Measurements from ENCODE around the gene PERM1.

DNA sequence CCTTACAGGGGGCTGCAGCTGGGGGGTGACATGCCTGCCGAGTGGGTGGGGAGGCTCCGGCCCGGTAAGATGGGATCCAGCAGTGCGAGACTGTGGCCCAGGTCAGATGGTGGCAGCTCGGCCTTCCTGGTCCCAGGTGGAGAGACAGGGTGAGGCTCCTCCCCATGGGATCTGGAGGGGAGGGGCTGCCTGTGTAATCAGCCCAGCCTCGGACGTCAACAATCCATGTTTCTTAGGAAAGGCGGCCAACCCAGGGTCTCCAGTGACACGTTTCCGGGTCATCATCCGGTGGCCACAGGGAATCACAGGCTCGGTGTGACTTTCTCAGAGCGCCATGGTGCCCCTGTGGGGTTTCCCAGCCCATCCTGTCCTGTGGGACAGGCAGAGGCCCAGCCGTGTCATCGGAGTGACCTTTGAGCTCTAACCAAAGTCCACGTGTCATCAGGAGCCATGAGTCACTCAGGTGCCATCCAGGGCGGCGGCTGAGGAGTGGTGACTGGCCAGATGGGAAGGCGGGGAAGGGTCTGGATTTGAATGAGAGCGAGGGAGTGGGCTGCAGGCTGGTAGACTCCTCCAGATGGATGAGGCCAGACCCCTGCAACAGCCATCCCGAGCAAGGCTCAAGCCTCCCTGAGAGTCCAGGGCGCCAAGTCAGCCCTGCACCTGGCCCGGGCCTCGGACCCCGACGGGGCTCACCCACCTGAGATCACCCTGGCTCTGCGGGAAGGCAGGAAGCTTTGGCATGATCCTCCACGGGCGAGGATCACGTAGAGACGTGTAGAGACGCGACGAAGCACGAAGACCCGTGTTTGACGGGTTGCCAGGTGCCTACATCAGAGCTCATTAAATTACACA lies 24.6 kb upstream of the PERM1 start:
- TF ChIP-seq, protein P1, sequence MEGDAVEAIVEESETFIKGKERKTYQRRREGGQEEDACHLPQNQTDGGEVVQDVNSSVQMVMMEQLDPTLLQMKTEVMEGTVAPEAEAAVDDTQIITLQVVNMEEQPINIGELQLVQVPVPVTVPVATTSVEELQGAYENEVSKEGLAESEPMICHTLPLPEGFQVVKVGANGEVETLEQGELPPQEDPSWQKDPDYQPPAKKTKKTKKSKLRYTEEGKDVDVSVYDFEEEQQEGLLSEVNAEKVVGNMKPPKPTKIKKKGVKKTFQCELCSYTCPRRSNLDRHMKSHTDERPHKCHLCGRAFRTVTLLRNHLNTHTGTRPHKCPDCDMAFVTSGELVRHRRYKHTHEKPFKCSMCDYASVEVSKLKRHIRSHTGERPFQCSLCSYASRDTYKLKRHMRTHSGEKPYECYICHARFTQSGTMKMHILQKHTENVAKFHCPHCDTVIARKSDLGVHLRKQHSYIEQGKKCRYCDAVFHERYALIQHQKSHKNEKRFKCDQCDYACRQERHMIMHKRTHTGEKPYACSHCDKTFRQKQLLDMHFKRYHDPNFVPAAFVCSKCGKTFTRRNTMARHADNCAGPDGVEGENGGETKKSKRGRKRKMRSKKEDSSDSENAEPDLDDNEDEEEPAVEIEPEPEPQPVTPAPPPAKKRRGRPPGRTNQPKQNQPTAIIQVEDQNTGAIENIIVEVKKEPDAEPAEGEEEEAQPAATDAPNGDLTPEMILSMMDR (IDR thresholded peaks at IDR 0.05; ENCODE audit: insufficient read depth, low read length, poor library complexity, severe bottlenecking) = no peak
- TF ChIP-seq EZH2phosphoT487 (conservative IDR thresholded peaks at IDR 0.05; ENCODE audit: low read length) = no peak

Data from SU-DHL-6 (cell line).